ENCODE measurements around the gene MST1.

The MST1 gene

GRCh38 chr3:49652903-49653415 is 36.3 kb downstream of the MST1 start:
- Mint-ChIP-seq H3K9me3 (no peaks in the 10 kb centered on the region), H3K4me1 (peaks cover 57% of the 10 kb centered on the region), H3K36me3 (ENCODE audit: low read depth) (no peaks in the 10 kb centered on the region), H3K27ac (no peak overlapping the region), H3K27me3 (ENCODE audit: low read depth, poor library complexity) (peaks cover 4% of the 10 kb centered on the region), H3K4me3 (no peak overlapping the region)
- TF ChIP-seq CTCF (IDR thresholded peaks at IDR 0.05), result no peak
- peak; percentile 36 for DNase-seq

DNA sequence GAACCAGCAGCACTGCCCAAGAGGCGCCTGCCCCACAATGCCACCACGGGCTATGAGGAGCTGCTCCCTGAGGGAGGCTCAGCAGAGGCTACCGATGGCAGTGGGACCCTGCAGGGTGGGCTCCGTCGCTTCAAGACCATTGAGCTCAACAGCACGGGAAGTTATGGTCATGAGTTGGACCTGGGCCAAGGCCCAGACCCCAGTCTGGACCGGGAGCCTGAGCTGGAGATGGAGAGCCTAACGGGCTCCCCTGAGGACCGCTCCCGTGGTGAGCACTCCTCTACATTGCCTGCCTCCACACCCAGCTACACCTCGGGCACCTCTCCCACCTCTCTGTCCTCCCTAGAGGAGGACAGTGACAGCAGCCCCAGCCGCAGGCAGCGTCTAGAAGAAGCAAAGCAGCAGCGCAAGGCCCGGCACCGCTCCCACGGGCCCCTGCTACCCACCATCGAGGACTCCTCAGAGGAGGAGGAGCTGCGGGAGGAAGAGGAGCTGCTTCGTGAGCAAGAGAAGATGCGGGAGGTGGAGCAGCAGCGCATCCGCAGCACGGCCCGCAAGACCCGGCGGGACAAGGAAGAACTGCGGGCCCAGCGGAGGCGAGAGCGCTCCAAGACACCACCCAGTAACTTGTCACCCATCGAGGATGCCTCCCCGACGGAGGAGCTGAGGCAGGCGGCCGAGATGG is 36.9 kb downstream of the MST1 start:
- no peak for DNase-seq
- no peaks in the 10 kb centered on the region for H3K36me3 Mint-ChIP-seq (ENCODE audit: low read depth)
- no peak overlapping the region for H3K4me3 Mint-ChIP-seq
- peak overlapping the region; percentile 54 for H3K27ac Mint-ChIP-seq
- TF ChIP-seq CTCF (IDR thresholded peaks at IDR 0.05), result no peak
- H3K4me1 Mint-ChIP-seq, result peaks cover 63% of the 10 kb centered on the region
- no peaks in the 10 kb centered on the region for H3K9me3 Mint-ChIP-seq
- peaks cover 4% of the 10 kb centered on the region for H3K27me3 Mint-ChIP-seq (ENCODE audit: low read depth, poor library complexity)

DNA sequence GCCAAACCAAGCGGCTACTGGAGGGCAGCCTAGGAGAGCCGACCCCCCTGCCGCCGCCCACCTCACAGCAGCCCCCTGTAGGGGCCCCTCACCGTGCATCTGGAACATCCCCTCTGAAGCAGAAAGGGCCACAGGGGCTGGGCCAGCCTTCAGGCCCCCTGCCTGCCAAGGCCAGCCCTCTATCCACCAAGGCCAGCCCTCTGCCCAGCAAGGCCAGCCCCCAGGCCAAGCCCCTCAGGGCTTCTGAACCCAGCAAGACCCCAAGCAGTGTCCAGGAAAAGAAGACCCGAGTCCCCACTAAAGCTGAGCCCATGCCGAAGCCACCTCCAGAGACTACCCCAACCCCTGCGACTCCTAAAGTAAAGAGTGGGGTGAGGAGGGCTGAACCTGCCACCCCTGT is 38.6 kb downstream of the MST1 start:
- Mint-ChIP-seq H3K4me1 (peaks cover 61% of the 10 kb centered on the region), H3K27ac (no peak overlapping the region), H3K9me3 (no peaks in the 10 kb centered on the region), H3K27me3 (ENCODE audit: low read depth, poor library complexity) (no peaks in the 10 kb centered on the region), H3K4me3 (no peak overlapping the region), H3K36me3 (ENCODE audit: low read depth) (no peaks in the 10 kb centered on the region)
- DNase-seq, result no peak
- TF ChIP-seq CTCF (IDR thresholded peaks at IDR 0.05), result no peak

DNA sequence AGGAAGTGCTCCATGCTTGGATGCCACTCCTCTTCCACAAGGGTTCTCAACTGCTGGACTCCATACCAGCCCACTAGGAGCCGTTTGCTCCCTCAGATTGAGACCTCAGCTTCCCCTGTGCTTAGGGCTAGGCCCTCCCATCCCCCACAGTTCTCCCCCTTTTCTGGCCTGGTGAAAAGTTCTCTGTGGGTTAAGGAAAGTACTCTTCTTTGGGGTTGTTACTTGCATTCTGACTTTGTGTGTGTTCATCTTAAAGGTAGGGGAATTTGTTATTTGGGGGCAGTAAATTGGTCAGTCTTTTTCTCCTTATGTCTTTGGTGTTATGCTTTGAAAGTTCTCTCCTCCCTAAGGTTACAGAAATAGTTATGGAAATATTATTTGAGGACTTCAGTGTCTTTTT is 39.1 kb downstream of the MST1 start:
- H3K9me3 Mint-ChIP-seq, result no peaks in the 10 kb centered on the region
- H3K27me3 Mint-ChIP-seq (ENCODE audit: low read depth, poor library complexity), result no peaks in the 10 kb centered on the region
- DNase-seq, result no peak
- H3K36me3 Mint-ChIP-seq (ENCODE audit: low read depth), result no peaks in the 10 kb centered on the region
- TF ChIP-seq CTCF (IDR thresholded peaks at IDR 0.05), result no peak
- no peak overlapping the region for H3K27ac Mint-ChIP-seq
- no peak overlapping the region for H3K4me3 Mint-ChIP-seq
- H3K4me1 Mint-ChIP-seq, result peaks cover 61% of the 10 kb centered on the region

DNA sequence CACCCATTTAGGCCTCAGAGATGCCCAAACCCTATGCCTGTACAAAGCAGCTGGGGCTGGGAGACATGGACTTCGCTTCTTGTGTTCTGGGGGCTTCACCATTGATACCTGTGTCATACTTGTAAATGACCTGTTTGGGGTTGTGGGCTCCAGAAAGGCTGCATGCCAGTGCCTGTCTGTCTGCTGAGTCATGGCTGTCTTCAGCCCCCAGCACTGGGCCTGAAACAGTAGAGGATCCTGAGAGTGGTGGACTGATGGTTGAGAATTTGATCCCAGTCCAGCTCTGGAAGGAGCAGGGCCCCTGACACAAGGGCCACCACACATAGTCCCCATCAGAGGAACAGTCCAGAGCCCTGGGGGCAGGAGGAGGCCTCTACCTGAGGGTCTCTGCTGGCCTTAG is 39.7 kb downstream of the MST1 start:
- Mint-ChIP-seq H3K9me3 (no peaks in the 10 kb centered on the region), H3K4me1 (peaks cover 61% of the 10 kb centered on the region), H3K4me3 (no peak overlapping the region), H3K27me3 (ENCODE audit: low read depth, poor library complexity) (peaks cover 3% of the 10 kb centered on the region), H3K36me3 (ENCODE audit: low read depth) (no peaks in the 10 kb centered on the region), H3K27ac (no peak overlapping the region)
- DNase-seq, result no peak
- no peak for TF ChIP-seq CTCF (IDR thresholded peaks at IDR 0.05)
